ENCODE results near the gene LRRC28. TPM values are rescaled to one million over a fixed set of nuclear protein-coding genes. Genes with fewer than 3 reads are reported as not detected.
A peak's percentile ranks its signal among the peaks of the same experiment; 100 is the strongest.

Gene LRRC28
- total and polyA plus RNA-seq, 8 donors: 4.5 to 24.9 (median 15.2) TPM

GRCh38 chr15:99265541-99266070, 14.3 kb downstream of the LRRC28 start:
- H3K27ac ChIP-seq: no peak overlapping the region
- FAIRE-seq (no peak), ATAC-seq (no peak)

GRCh38 chr15:99267957-99268356, 16.7 kb downstream of the LRRC28 start:
- Histone ChIP-seq H3K9me3 (no peaks in the 10 kb centered on the region), H3K36me3 (no peaks in the 10 kb centered on the region), H3K27ac (peak overlapping the region in 2 of 4 donors; percentile 65 to 75), H3K4me1 (peaks cover 8 to 22% (median 14%) of the 10 kb centered on the region in 3 donors), H3K4me3 (no peak overlapping the region), H3K27me3 (no peaks in the 10 kb centered on the region)
- DNase-seq (no peak), ATAC-seq (peak; percentile 45 to 71 (median 56)), FAIRE-seq (no peak)
- WGBS, 2 donors: 15 to 20% methylated on average over 3 of the region's 3 CpGs
- intact Hi-C loops (cut with DNase I): no loop called here
- no peak for TF ChIP-seq CTCF (IDR thresholded peaks at IDR 0.05)

More at GRCh38 chr15:99265541-99266070, 14.3 kb downstream of the LRRC28 start:
- no peak for TF ChIP-seq CTCF (IDR thresholded peaks at IDR 0.05)
- intact Hi-C loops (cut with DNase I): no loop called here
- Histone ChIP-seq H3K9me3 (no peaks in the 10 kb centered on the region), H3K4me1 (peaks cover 8 to 22% (median 14%) of the 10 kb centered on the region in 3 donors), H3K27me3 (no peaks in the 10 kb centered on the region), H3K36me3 (no peaks in the 10 kb centered on the region), H3K4me3 (no peak overlapping the region)
- 84 to 86% methylated on average over 3 of the region's 3 CpGs for WGBS, 2 donors
- DNase-seq: no peak

- intact Hi-C loops (cut with DNase I): no loop called here
- 12 to 13% methylated on average over 5 of the region's 5 CpGs for WGBS, 2 donors
- ATAC-seq: peak; percentile 57 to 81 (median 70)
- peak overlapping the region in 2 of 4 donors; percentile 65 to 75 for H3K27ac ChIP-seq
- H3K36me3 ChIP-seq: no peaks in the 10 kb centered on the region
- no peaks in the 10 kb centered on the region for H3K9me3 ChIP-seq
- H3K4me3 ChIP-seq: no peak overlapping the region
- peaks cover 8 to 22% (median 14%) of the 10 kb centered on the region in 3 donors for H3K4me1 ChIP-seq
- FAIRE-seq: no peak
- H3K27me3 ChIP-seq: no peaks in the 10 kb centered on the region
- DNase-seq: peak in 2 of 6 donors; percentile 34 to 37
- no peak for TF ChIP-seq CTCF (IDR thresholded peaks at IDR 0.05)
Observed at GRCh38 chr15:99268431-99268830, 17.1 kb downstream of the LRRC28 start.

- FAIRE-seq (no peak), ATAC-seq (no peak), DNase-seq (no peak)
- TF ChIP-seq CTCF (IDR thresholded peaks at IDR 0.05): no peak
- intact Hi-C loops (cut with DNase I): no loop called here
- Histone ChIP-seq H3K36me3 (no peaks in the 10 kb centered on the region), H3K27ac (no peak overlapping the region), H3K4me3 (no peak overlapping the region), H3K27me3 (no peaks in the 10 kb centered on the region), H3K9me3 (no peaks in the 10 kb centered on the region), H3K4me1 (peaks cover under 1 to 5% (median 2%) of the 10 kb centered on the region in 3 donors)
- WGBS, 2 donors: 71 to 78% methylated on average over 3 of the region's 3 CpGs
Observed at GRCh38 chr15:99273801-99274200, 22.5 kb downstream of the LRRC28 start.

- TF ChIP-seq CTCF (IDR thresholded peaks at IDR 0.05): no peak
- no peaks in the 10 kb centered on the region for H3K27me3 ChIP-seq
- WGBS, 2 donors: 91 to 95% methylated on average over 2 of the region's 2 CpGs
- no peaks in the 10 kb centered on the region for H3K4me1 ChIP-seq
- H3K27ac ChIP-seq: no peak overlapping the region
- H3K4me3 ChIP-seq: no peak overlapping the region
- H3K36me3 ChIP-seq: no peaks in the 10 kb centered on the region
- H3K9me3 ChIP-seq: no peaks in the 10 kb centered on the region
- no peak for FAIRE-seq
- no peak for DNase-seq
- ATAC-seq: no peak
- intact Hi-C loops (cut with DNase I): no loop called here
Observed at GRCh38 chr15:99275061-99275460, 23.8 kb downstream of the LRRC28 start.
